Neuronal stem cell (in vitro differentiated cells): ENCODE data around the gene SYNCRIP.

Source experiments
- DNase-seq: peaks from one replicate; pipeline ENCODE4 v3.0.0-alpha.2; 2013; ENCODE audit warnings: low spot score
- H2AFZ ChIP-seq: one replicate; pipeline ENCODE4 v1.6.1; 2013; ENCODE audit warnings: mild to moderate bottlenecking, low read length, inconsistent platforms
- H2AK5ac ChIP-seq: 2 replicates; pipeline ENCODE4 v1.6.1; 2013; ENCODE audit warnings: low read depth, mild to moderate bottlenecking, inconsistent platforms, low read length, moderate library complexity, mixed read lengths
- H2BK120ac ChIP-seq: 2 replicates; pipeline ENCODE4 v1.6.1; 2013; ENCODE audit warnings: low read depth, mild to moderate bottlenecking, inconsistent platforms, low read length, moderate library complexity, mixed read lengths
- H2BK12ac ChIP-seq: one replicate; pipeline ENCODE4 v1.6.1; 2013; ENCODE audit warnings: low read length, inconsistent platforms
- H2BK15ac ChIP-seq: 2 replicates; pipeline ENCODE4 v1.6.1; 2013; ENCODE audit warnings: mild to moderate bottlenecking, low read length, inconsistent platforms, mixed read lengths
- H2BK5ac ChIP-seq: one replicate; pipeline ENCODE4 v1.6.1; 2013; ENCODE audit warnings: inconsistent platforms, mild to moderate bottlenecking, low read length, moderate library complexity
- H3K14ac ChIP-seq: one replicate; pipeline ENCODE4 v1.6.1; 2013; ENCODE audit warnings: low read length, inconsistent platforms
- H3K18ac ChIP-seq: 2 replicates; pipeline ENCODE4 v1.6.1; 2013; ENCODE audit warnings: low read length, inconsistent platforms
- H3K23ac ChIP-seq: 2 replicates; pipeline ENCODE4 v1.6.1; 2013; ENCODE audit warnings: low read depth, mild to moderate bottlenecking, mixed read lengths, low read length, inconsistent platforms; ENCODE audit not compliant: poor library complexity
- H3K27ac ChIP-seq: replicated peaks from 3 replicates; pipeline ENCODE4 v1.5.1; 2013; ENCODE audit warnings: low read length, inconsistent platforms
- H3K27me3 ChIP-seq, 3 experiments: 2 replicates each; pipeline ENCODE4 v1.6.1; 2013; ENCODE audit warnings: low read length in 3 of 3, mild to moderate bottlenecking in 2 of 3, inconsistent platforms in 1 of 3, low read depth in 1 of 3, mixed read lengths in 1 of 3, moderate library complexity in 1 of 3; ENCODE audit not compliant: control insufficient read depth in 3 of 3, insufficient read depth in 3 of 3
- H3K36me3 ChIP-seq, 2 donors: replicated peaks in 1 of 2; 2 replicates each; pipeline ENCODE4 v1.6.1; 2013; ENCODE audit warnings: low read length in 2 of 2; ENCODE audit not compliant: control insufficient read depth in 2 of 2, insufficient read depth in 2 of 2
- H3K4ac ChIP-seq: 2 replicates; pipeline ENCODE4 v1.6.1; 2013; ENCODE audit warnings: inconsistent platforms, mild to moderate bottlenecking, low read length, moderate library complexity
- H3K4me1 ChIP-seq, 2 donors: 1 replicate in 1 of 2; 2 replicates in 1 of 2; pipeline ENCODE4 v1.6.1; 2013; ENCODE audit warnings: low read length in 2 of 2, low read depth in 1 of 2; ENCODE audit not compliant: control insufficient read depth in 2 of 2, insufficient read depth in 1 of 2
- H3K4me2 ChIP-seq: one replicate; pipeline ENCODE4 v1.6.1; 2013; ENCODE audit warnings: mild to moderate bottlenecking, low read length, inconsistent platforms; ENCODE audit not compliant: insufficient read depth, poor library complexity, severe bottlenecking
- H3K4me3 ChIP-seq, 2 donors: 2 replicates each; pipeline ENCODE4 v1.5.1; 2013; ENCODE audit warnings: low read length in 2 of 2, mild to moderate bottlenecking in 2 of 2, inconsistent platforms in 1 of 2, moderate library complexity in 1 of 2
- H3K79me1 ChIP-seq: one replicate; pipeline ENCODE4 v1.6.1; 2013; ENCODE audit warnings: low read depth, mild to moderate bottlenecking, inconsistent platforms, low read length, moderate library complexity
- H3K9ac ChIP-seq: one replicate; pipeline ENCODE4 v1.6.1; 2013; ENCODE audit warnings: mild to moderate bottlenecking, low read depth, low read length, inconsistent platforms; ENCODE audit not compliant: poor library complexity
- H3K9me3 ChIP-seq, 2 donors: replicated peaks in 1 of 2; 2 replicates each; pipeline versions ENCODE3 to v1.6.1; 2013; ENCODE audit warnings: low read length in 2 of 2, mild to moderate bottlenecking in 2 of 2, inconsistent platforms in 1 of 2, low read depth in 1 of 2, mixed read lengths in 1 of 2, moderate library complexity in 1 of 2; ENCODE audit not compliant: control insufficient read depth in 2 of 2, insufficient read depth in 1 of 2
- H4K8ac ChIP-seq: one replicate; pipeline ENCODE4 v1.6.1; 2013; ENCODE audit warnings: low read depth, mild to moderate bottlenecking, inconsistent platforms, low read length, moderate library complexity
- H4K91ac ChIP-seq: one replicate; pipeline ENCODE4 v1.6.1; 2013; ENCODE audit warnings: low read length, low read depth, mild to moderate bottlenecking, inconsistent platforms; ENCODE audit not compliant: poor library complexity
- WGBS, 2 donors: extraction: QIAGEN DNeasy Blood & Tissue Kit; methylation state at CpG; one replicate each; pipeline ENCODE4 v1.1.7; 2013; ENCODE audit warnings: missing lambda C conversion rate in 2 of 2, mixed read lengths in 1 of 2; ENCODE audit not compliant: insufficient read length in 2 of 2, insufficient replicate concordance in 1 of 2; ENCODE audit errors: extremely low coverage in 2 of 2; 5-methylcytosine and 5-hydroxymethylcytosine counted together

The SYNCRIP gene

DNA sequence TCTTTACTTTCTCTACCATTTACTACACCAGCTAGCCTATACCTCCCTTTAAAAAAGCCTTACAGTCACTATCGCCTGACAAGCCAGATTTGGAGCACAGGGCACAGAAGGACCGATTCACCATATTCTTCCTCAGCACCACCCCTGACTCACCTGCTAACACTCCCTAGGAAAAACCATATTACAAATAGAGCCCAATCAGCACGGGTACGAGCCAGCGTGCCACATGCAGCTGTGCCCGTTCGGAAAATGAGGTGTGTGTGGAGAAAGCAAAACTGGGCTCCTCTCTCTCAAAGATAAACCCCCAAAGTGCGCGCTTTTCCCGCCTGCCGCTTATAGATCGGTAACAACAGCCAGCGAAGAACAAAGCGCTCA is 1.2 kb downstream of the SYNCRIP start:
- Histone ChIP-seq H2BK120ac (no peak overlapping the region), H4K91ac (no peak overlapping the region), H4K8ac (no peak overlapping the region), H3K23ac (no peak overlapping the region), H3K27me3 (no peaks in the 10 kb centered on the region), H3K4me1 (peaks cover 5% of the 10 kb centered on the region in 2 donors), H3K14ac (no peak overlapping the region), H3K4me2 (peak overlapping the region; percentile 49), H2AFZ (no peak overlapping the region), H2BK15ac (no peak overlapping the region), H3K79me1 (peaks cover 5% of the 10 kb centered on the region), H2AK5ac (peak overlapping the region; percentile 97), H3K9me3 (peaks cover 0 to 11% of the 10 kb centered on the region in 2 donors), H3K9ac (peak overlapping the region; percentile 90), H3K27ac (no peak overlapping the region), H3K4me3 (peak overlapping the region; percentile 97 to 100), H3K36me3 (peaks cover 17 to 50% of the 10 kb centered on the region in 2 donors), H2BK12ac (no peak overlapping the region), H2BK5ac (peak overlapping the region; percentile 99), H3K18ac (peak overlapping the region; percentile 65), H3K4ac (no peak overlapping the region)
- no CpG with 5 or more reads among the region's 14 CpGs for WGBS, 2 donors
- DNase-seq = no peak

DNA sequence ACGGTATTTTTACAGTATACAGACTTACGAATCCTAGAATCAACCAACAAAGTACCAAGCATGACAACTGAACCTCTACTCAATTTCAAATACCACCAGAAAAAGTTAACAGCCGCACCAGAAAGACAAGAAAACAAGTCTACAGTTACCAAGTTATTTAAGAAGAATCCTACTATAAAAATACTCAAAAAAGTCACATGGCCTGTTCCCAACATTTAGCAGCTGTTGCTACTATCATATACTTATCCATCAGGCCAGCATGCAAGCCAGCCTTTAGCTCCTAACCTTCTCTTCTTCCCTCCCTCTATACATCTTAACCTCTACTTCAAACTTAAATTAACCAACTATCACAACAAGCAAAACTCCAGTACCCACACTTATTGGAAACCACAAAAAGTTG is 1.9 kb downstream of the SYNCRIP start:
- H3K27ac ChIP-seq = no peak overlapping the region
- H3K14ac ChIP-seq = no peak overlapping the region
- H3K4me2 ChIP-seq = no peak overlapping the region
- H3K18ac ChIP-seq = no peak overlapping the region
- no peak overlapping the region for H3K4ac ChIP-seq
- H3K4me1 ChIP-seq = peaks cover 5% of the 10 kb centered on the region in 2 donors
- WGBS, 2 donors = no CpG with 5 or more reads among the region's 3 CpGs
- H2AFZ ChIP-seq = no peak overlapping the region
- no peak overlapping the region for H3K9ac ChIP-seq
- H2BK120ac ChIP-seq = no peak overlapping the region
- H3K36me3 ChIP-seq = peaks cover 17 to 57% of the 10 kb centered on the region in 2 donors
- peak overlapping the region in 1 of 2 donors; percentile 97 for H3K4me3 ChIP-seq
- no peak overlapping the region for H2BK15ac ChIP-seq
- H3K9me3 ChIP-seq = peaks cover 0 to 11% of the 10 kb centered on the region in 2 donors
- H4K8ac ChIP-seq = no peak overlapping the region
- DNase-seq = no peak
- no peak overlapping the region for H2BK5ac ChIP-seq
- no peaks in the 10 kb centered on the region for H3K27me3 ChIP-seq
- H3K79me1 ChIP-seq = peaks cover 5% of the 10 kb centered on the region
- H3K23ac ChIP-seq = no peak overlapping the region
- H2AK5ac ChIP-seq = no peak overlapping the region
- H2BK12ac ChIP-seq = no peak overlapping the region
- H4K91ac ChIP-seq = no peak overlapping the region

DNA sequence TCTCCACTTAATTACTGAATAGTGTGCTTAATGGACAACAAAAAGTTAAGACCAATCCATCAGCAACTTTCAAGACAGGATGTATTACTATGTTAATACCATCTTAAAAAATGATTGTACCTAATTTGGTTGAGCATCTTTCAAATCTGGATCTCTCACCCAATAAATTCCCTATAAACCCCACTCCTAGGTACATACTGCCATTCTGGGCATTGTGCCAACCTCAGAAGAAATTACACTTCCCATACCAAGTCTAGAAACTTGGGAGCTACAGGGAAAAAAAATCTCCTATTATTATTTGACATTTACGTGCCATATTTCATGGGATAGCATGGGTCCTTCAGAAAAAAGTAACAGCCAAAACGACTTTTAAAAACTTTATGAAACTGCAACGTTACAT is 5.1 kb downstream of the SYNCRIP start:
- H3K36me3 ChIP-seq = peaks cover 28 to 88% of the 10 kb centered on the region in 2 donors
- no peaks in the 10 kb centered on the region for H3K27me3 ChIP-seq
- H3K4me3 ChIP-seq = no peak overlapping the region
- peaks cover 0 to 5% of the 10 kb centered on the region in 2 donors for H3K9me3 ChIP-seq
- no peak for DNase-seq
- no peak overlapping the region for H2AFZ ChIP-seq
- H4K8ac ChIP-seq = no peak overlapping the region
- H4K91ac ChIP-seq = no peak overlapping the region
- H2BK5ac ChIP-seq = no peak overlapping the region
- H3K4me1 ChIP-seq = peaks cover 2 to 5% of the 10 kb centered on the region in 2 donors
- no peak overlapping the region for H2AK5ac ChIP-seq
- no peak overlapping the region for H2BK12ac ChIP-seq
- no peak overlapping the region for H3K4me2 ChIP-seq
- H2BK120ac ChIP-seq = no peak overlapping the region
- 100% methylated on average over 1 of the region's 3 CpGs; no CpG with 5 or more reads in 1 of the 2 donors for WGBS, 2 donors
- H3K14ac ChIP-seq = no peak overlapping the region
- H3K27ac ChIP-seq = no peak overlapping the region
- H3K9ac ChIP-seq = no peak overlapping the region
- H2BK15ac ChIP-seq = no peak overlapping the region
- H3K18ac ChIP-seq = no peak overlapping the region
- no peak overlapping the region for H3K23ac ChIP-seq
- no peak overlapping the region for H3K4ac ChIP-seq
- H3K79me1 ChIP-seq = peaks cover 6% of the 10 kb centered on the region

DNA sequence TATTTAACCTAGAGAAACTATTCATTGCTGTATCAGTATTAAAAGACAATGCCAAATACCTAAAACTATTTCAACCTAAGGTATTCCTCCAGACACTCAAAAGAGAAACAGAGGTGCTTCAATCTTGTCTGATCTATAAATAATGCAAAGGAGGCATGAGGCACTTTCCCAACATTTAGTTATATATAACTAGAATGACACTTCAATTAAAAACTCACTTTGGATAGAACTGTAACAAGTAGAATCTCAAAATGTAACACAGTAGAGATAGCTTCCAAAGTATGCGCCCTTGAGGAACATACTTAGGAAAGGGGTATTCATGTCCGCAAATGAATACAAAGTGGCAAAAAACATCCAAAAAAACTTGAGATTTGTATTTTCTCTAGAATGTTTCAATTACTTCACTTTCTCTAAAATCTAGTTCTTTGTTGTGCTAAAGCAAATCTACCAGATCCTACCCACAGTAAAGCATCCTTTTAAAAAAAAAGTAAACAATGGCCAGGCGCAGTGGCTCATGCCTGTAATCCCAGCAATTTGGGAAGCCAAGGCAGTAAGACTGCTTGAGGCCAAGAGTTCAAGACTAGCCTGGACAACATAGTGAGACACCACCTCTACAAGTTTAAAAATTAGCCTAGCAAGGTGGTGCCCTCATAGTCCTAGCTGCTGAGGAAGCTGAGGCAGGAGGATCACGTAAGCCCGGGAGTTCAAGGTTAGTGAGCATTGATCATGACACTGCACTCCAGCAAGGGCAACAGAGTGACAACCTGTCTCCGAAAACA is 10.3 kb downstream of the SYNCRIP start:
- Histone ChIP-seq H3K9me3 (peaks cover 0 to 8% of the 10 kb centered on the region in 2 donors), H2BK12ac (no peak overlapping the region), H3K4me1 (no peaks in the 10 kb centered on the region), H3K14ac (no peak overlapping the region), H3K27me3 (no peaks in the 10 kb centered on the region), H4K91ac (no peak overlapping the region), H4K8ac (no peak overlapping the region), H3K36me3 (peaks cover 32 to 96% of the 10 kb centered on the region in 2 donors), H2AFZ (no peak overlapping the region), H3K4ac (no peak overlapping the region), H3K27ac (no peak overlapping the region), H3K4me3 (no peak overlapping the region), H2BK15ac (no peak overlapping the region), H3K23ac (no peak overlapping the region), H3K18ac (no peak overlapping the region), H3K4me2 (no peak overlapping the region), H2BK5ac (no peak overlapping the region), H2BK120ac (no peak overlapping the region), H2AK5ac (no peak overlapping the region), H3K9ac (no peak overlapping the region), H3K79me1 (peaks cover 2% of the 10 kb centered on the region)
- no peak for DNase-seq
- WGBS, 2 donors = no CpG with 5 or more reads among the region's 6 CpGs
